HepG2 (cell line): ENCODE measurements around the gene SHPK. TPM values are rescaled to one million over a fixed set of nuclear protein-coding genes. Genes with fewer than 3 reads are reported as not detected.

Experiments
- FOSL1 ChIP-seq: sonication (generic); formaldehyde crosslinking; IDR thresholded peaks from 2 replicates; pipeline ENCODE4 v1.9.0; 2021; ENCODE audit warnings: missing genetic modification reagents, borderline replicate concordance
- GFI1 ChIP-seq: sonication (generic); formaldehyde crosslinking; IDR thresholded peaks from 2 replicates; pipeline ENCODE4 v1.5.0; 2020; ENCODE audit warnings: missing genetic modification reagents, mild to moderate bottlenecking, borderline replicate concordance
- GTF2F1 ChIP-seq: fragments of 150-350 bp; IDR thresholded peaks from 2 replicates; pipeline ENCODE4 v1.6.1; 2014; ENCODE audit warnings: low read length
- HOXA9 ChIP-seq: sonication (generic); formaldehyde crosslinking; IDR thresholded peaks from 2 replicates; pipeline ENCODE4 v1.8.1; 2022; ENCODE audit warnings: missing genetic modification reagents, mild to moderate bottlenecking, moderate library complexity, borderline replicate concordance
- SP5 ChIP-seq: IDR thresholded peaks from 2 replicates; pipeline ENCODE4 v1.6.1; 2016; ENCODE audit warnings: low read depth, borderline replicate concordance
- ZFYVE20 ChIP-seq: sonication (generic); formaldehyde crosslinking; IDR thresholded peaks from 2 replicates; pipeline ENCODE4 v1.8.0; 2023; ENCODE audit warnings: low read depth, mild to moderate bottlenecking, moderate library complexity, missing genetic modification reagents, borderline replicate concordance
- polyA plus RNA-seq, 8 experiments: library from polyadenylated mRNA; depleted of rRNA in 3 of 8; stranded (reverse) in 7 of 8; unstranded in 1 of 8; fragments of >200 nt; fragmentation: Illumina TruSeq in 4 of 8; extraction: Trizol in 4 of 8; gene quantifications; 2 replicates each; pipeline versions ENCODE4 v1.2.1 to v1.2.3, GENCODE V29; 2011 to 2016; ENCODE audit warnings: low read depth in 4 of 8, missing spikeins in 1 of 8, mixed read lengths in 1 of 8; ENCODE audit not compliant: insufficient read depth in 1 of 8
- total RNA-seq, 5 experiments: library from RNA; depleted of rRNA; stranded (reverse); fragments of >200 nt; fragmentation: Illumina TruSeq; extraction: Trizol; gene quantifications; 2 replicates each; pipeline ENCODE4 v1.2.3, GENCODE V29; 2016; ENCODE audit warnings: low read depth in 1 of 5
- TF ChIP-seq, protein P1 (sequence below): sonication (generic); formaldehyde crosslinking; IDR thresholded peaks from 2 replicates; pipeline ENCODE4 v1.5.0; 2020; ENCODE audit warnings: mild to moderate bottlenecking, missing genetic modification reagents
- TF ChIP-seq, protein P2 (sequence below): sonication (generic); formaldehyde crosslinking; IDR thresholded peaks from 2 replicates; pipeline ENCODE4 v1.5.0; 2020; ENCODE audit warnings: missing genetic modification reagents, mild to moderate bottlenecking, borderline replicate concordance
- TF ChIP-seq, protein P3 (sequence below): IDR thresholded peaks from 2 replicates; pipeline ENCODE4 v1.6.1; 2016; ENCODE audit warnings: low read depth, control low read depth
- TF ChIP-seq, protein P4 (sequence below): sonication (generic); formaldehyde crosslinking; IDR thresholded peaks from 2 replicates; pipeline ENCODE4; 2020; ENCODE audit warnings: missing genetic modification reagents, mild to moderate bottlenecking, borderline replicate concordance
- TF ChIP-seq, protein P5 (sequence below): sonication (generic); formaldehyde crosslinking; IDR thresholded peaks from 2 replicates; pipeline ENCODE4 v1.9.0; 2021; ENCODE audit warnings: missing genetic modification reagents, borderline replicate concordance
- TF ChIP-seq, protein P6 (sequence below): sonication (generic); formaldehyde crosslinking; IDR thresholded peaks from 2 replicates; pipeline ENCODE4 v1.5.0; 2020; ENCODE audit warnings: missing genetic modification reagents, mild to moderate bottlenecking, borderline replicate concordance
- TF ChIP-seq, protein P7 (sequence below): sonication (generic); formaldehyde crosslinking; IDR thresholded peaks from 2 replicates; pipeline ENCODE4 v1.5.0; 2020; ENCODE audit warnings: missing genetic modification reagents
- TF ChIP-seq, protein P8 (sequence below): sonication (generic); formaldehyde crosslinking; IDR thresholded peaks from 2 replicates; pipeline ENCODE4 v1.4.0; 2020; ENCODE audit warnings: low read depth, missing genetic modification reagents

SHPK gene
- total and polyA plus RNA-seq, 2 of the 13 experiments (the other 11 are each of a cell fraction or from before 2014, with no cell fraction given) = 16.2 to 30.9 TPM

DNA sequence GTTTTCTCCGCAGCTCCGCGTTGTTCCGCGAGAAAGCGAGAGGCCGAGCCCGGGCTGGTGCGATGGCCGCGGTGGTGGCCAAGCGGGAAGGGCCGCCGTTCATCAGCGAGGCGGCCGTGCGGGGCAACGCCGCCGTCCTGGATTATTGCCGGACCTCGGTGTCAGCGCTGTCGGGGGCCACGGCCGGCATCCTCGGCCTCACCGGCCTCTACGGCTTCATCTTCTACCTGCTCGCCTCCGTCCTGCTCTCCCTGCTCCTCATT is 33.0 kb upstream of the SHPK start (continued):
- TF ChIP-seq, protein P1, sequence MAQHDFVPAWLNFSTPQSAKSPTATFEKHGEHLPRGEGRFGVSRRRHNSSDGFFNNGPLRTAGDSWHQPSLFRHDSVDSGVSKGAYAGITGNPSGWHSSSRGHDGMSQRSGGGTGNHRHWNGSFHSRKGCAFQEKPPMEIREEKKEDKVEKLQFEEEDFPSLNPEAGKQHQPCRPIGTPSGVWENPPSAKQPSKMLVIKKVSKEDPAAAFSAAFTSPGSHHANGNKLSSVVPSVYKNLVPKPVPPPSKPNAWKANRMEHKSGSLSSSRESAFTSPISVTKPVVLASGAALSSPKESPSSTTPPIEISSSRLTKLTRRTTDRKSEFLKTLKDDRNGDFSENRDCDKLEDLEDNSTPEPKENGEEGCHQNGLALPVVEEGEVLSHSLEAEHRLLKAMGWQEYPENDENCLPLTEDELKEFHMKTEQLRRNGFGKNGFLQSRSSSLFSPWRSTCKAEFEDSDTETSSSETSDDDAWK = no peak
- TF ChIP-seq GFI1 (CRISPR knock-in tag) (no peak), SP5 (CRISPR knock-in tag) (no peak), ZFYVE20 (CRISPR knock-in tag) (no peak), GTF2F1 (no peak), FOSL1 (CRISPR knock-in tag) (no peak), HOXA9 (CRISPR knock-in tag) (no peak)
- TF ChIP-seq, protein P2, sequence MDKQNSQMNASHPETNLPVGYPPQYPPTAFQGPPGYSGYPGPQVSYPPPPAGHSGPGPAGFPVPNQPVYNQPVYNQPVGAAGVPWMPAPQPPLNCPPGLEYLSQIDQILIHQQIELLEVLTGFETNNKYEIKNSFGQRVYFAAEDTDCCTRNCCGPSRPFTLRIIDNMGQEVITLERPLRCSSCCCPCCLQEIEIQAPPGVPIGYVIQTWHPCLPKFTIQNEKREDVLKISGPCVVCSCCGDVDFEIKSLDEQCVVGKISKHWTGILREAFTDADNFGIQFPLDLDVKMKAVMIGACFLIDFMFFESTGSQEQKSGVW (CRISPR knock-in tag) = no peak
- TF ChIP-seq, protein P3, sequence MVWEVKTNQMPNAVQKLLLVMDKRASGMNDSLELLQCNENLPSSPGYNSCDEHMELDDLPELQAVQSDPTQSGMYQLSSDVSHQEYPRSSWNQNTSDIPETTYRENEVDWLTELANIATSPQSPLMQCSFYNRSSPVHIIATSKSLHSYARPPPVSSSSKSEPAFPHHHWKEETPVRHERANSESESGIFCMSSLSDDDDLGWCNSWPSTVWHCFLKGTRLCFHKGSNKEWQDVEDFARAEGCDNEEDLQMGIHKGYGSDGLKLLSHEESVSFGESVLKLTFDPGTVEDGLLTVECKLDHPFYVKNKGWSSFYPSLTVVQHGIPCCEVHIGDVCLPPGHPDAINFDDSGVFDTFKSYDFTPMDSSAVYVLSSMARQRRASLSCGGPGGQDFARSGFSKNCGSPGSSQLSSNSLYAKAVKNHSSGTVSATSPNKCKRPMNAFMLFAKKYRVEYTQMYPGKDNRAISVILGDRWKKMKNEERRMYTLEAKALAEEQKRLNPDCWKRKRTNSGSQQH = no peak
- TF ChIP-seq, protein P4, sequence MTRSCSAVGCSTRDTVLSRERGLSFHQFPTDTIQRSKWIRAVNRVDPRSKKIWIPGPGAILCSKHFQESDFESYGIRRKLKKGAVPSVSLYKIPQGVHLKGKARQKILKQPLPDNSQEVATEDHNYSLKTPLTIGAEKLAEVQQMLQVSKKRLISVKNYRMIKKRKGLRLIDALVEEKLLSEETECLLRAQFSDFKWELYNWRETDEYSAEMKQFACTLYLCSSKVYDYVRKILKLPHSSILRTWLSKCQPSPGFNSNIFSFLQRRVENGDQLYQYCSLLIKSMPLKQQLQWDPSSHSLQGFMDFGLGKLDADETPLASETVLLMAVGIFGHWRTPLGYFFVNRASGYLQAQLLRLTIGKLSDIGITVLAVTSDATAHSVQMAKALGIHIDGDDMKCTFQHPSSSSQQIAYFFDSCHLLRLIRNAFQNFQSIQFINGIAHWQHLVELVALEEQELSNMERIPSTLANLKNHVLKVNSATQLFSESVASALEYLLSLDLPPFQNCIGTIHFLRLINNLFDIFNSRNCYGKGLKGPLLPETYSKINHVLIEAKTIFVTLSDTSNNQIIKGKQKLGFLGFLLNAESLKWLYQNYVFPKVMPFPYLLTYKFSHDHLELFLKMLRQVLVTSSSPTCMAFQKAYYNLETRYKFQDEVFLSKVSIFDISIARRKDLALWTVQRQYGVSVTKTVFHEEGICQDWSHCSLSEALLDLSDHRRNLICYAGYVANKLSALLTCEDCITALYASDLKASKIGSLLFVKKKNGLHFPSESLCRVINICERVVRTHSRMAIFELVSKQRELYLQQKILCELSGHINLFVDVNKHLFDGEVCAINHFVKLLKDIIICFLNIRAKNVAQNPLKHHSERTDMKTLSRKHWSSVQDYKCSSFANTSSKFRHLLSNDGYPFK (CRISPR knock-in tag) = no peak
- TF ChIP-seq, protein P5, sequence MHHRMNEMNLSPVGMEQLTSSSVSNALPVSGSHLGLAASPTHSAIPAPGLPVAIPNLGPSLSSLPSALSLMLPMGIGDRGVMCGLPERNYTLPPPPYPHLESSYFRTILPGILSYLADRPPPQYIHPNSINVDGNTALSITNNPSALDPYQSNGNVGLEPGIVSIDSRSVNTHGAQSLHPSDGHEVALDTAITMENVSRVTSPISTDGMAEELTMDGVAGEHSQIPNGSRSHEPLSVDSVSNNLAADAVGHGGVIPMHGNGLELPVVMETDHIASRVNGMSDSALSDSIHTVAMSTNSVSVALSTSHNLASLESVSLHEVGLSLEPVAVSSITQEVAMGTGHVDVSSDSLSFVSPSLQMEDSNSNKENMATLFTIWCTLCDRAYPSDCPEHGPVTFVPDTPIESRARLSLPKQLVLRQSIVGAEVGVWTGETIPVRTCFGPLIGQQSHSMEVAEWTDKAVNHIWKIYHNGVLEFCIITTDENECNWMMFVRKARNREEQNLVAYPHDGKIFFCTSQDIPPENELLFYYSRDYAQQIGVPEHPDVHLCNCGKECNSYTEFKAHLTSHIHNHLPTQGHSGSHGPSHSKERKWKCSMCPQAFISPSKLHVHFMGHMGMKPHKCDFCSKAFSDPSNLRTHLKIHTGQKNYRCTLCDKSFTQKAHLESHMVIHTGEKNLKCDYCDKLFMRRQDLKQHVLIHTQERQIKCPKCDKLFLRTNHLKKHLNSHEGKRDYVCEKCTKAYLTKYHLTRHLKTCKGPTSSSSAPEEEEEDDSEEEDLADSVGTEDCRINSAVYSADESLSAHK (CRISPR knock-in tag) = 0 out of 2 replicates have a peak, but pooled peaks have one; percentile 6
- TF ChIP-seq, protein P6, sequence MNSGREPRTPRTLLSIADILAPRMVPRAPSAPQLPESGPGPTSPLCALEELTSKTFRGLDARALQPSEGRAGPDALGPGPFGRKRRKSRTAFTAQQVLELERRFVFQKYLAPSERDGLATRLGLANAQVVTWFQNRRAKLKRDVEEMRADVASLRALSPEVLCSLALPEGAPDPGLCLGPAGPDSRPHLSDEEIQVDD = no peak
- TF ChIP-seq, protein P7, sequence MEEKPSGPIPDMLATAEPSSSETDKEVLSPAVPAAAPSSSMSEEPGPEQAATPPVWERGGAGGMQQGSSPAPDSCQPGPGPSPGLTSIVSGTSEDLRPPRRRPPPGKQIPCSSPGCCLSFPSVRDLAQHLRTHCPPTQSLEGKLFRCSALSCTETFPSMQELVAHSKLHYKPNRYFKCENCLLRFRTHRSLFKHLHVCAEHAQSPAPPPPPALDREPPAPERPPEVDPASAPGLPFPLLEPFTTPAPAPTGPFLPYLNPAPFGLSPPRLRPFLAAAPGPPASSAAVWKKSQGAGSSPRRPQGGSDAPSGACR = no peak
- TF ChIP-seq, protein P8, sequence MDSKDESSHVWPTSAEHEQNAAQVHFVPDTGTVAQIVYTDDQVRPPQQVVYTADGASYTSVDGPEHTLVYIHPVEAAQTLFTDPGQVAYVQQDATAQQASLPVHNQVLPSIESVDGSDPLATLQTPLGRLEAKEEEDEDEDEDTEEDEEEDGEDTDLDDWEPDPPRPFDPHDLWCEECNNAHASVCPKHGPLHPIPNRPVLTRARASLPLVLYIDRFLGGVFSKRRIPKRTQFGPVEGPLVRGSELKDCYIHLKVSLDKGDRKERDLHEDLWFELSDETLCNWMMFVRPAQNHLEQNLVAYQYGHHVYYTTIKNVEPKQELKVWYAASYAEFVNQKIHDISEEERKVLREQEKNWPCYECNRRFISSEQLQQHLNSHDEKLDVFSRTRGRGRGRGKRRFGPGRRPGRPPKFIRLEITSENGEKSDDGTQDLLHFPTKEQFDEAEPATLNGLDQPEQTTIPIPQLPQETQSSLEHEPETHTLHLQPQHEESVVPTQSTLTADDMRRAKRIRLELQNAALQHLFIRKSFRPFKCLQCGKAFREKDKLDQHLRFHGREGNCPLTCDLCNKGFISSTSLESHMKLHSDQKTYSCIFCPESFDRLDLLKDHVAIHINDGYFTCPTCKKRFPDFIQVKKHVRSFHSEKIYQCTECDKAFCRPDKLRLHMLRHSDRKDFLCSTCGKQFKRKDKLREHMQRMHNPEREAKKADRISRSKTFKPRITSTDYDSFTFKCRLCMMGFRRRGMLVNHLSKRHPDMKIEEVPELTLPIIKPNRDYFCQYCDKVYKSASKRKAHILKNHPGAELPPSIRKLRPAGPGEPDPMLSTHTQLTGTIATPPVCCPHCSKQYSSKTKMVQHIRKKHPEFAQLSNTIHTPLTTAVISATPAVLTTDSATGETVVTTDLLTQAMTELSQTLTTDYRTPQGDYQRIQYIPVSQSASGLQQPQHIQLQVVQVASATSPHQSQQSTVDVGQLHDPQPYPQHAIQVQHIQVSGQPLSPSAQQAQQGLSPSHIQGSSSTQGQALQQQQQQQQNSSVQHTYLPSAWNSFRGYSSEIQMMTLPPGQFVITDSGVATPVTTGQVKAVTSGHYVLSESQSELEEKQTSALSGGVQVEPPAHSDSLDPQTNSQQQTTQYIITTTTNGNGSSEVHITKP = no peak
